C4-2B (cell line): ENCODE data around the gene EEIG1.

Source experiments
- H3K27ac ChIP-seq: fragments of 450-650 bp; 2 replicates; pipeline ENCODE4 v1.5.1; 2017
- CTCF ChIP-seq: fragments of 450-650 bp; conservative IDR thresholded peaks from 2 replicates; pipeline ENCODE4 v1.5.1; 2017; ENCODE audit warnings: mild to moderate bottlenecking
- ZFX ChIP-seq: fragments of 450-650 bp; IDR thresholded peaks from 2 replicates; pipeline ENCODE4 v1.6.1; 2017

Gene EEIG1

GRCh38 chr9:128007566-128008138 is 26.9 kb upstream of the EEIG1 start:
- TF ChIP-seq CTCF: no peak
- TF ChIP-seq ZFX: no peak
- H3K27ac ChIP-seq: peak overlapping the region; percentile 88

DNA sequence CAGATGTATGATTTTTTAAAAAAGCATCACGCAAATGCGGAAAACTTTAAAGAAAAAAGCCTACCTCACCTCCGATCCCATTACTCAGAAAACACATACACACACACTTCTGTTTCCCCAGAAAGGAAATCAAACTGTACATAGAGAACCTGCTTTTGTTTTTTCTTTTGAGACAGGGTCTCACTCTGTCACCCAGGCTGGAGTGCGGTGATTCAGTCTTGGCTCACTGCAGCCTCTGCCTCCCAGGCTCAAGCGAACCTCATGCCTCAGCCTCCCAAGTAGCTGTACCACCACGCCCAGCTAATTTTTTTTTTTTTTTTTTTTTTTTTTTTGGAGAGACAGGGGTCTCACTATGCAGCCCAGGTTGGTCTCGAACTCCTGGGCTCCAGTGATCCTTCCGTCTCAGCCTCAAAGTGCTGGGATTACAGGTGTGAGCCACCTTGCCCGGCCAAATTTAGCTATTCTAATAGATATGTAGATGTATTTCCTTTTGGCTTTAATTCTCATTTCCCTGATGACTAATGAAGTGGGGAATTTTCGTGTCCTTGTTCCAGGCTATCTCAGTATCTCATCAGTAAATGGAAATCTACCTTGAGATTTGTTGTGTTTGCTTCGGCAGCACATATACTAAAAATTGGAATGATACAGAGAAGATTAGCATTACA is 25.7 kb upstream of the EEIG1 start:
- no peak for TF ChIP-seq CTCF

GRCh38 chr9:128005923-128006322 is 25.1 kb upstream of the EEIG1 start:
- no peak for TF ChIP-seq CTCF
- TF ChIP-seq ZFX: no peak

More for the DNA sequence above, 25.7 kb upstream of the EEIG1 start:
- peak overlapping the region; percentile 88 for H3K27ac ChIP-seq

GRCh38 chr9:128003966-128004604 is 23.3 kb upstream of the EEIG1 start:
- no peak overlapping the region for H3K27ac ChIP-seq
- TF ChIP-seq CTCF (no peak), ZFX (no peak)

More at GRCh38 chr9:128005923-128006322, 25.1 kb upstream of the EEIG1 start:
- H3K27ac ChIP-seq: peak overlapping the region; percentile 88

DNA sequence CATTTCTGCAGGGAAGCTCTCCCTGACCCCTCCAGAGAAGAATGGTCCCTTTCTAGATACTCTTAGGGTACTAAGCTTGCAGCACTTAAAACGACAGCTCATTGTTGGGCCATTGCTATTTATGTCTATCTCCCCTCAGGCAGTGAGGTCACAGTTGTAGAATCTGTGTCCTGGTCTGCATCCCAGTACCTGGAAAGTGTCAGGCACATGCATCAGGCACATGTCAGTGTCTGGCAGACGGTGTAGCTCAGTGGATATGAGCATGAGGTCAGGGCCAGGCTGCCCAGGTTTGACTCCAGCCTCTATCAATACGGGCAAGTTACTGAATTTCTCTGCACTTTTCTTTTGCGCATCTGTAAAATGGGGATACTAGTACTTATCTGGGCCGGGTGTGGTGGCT is 22.2 kb upstream of the EEIG1 start:
- no peak overlapping the region for H3K27ac ChIP-seq
- no peak for TF ChIP-seq ZFX
- TF ChIP-seq CTCF: no peak

DNA sequence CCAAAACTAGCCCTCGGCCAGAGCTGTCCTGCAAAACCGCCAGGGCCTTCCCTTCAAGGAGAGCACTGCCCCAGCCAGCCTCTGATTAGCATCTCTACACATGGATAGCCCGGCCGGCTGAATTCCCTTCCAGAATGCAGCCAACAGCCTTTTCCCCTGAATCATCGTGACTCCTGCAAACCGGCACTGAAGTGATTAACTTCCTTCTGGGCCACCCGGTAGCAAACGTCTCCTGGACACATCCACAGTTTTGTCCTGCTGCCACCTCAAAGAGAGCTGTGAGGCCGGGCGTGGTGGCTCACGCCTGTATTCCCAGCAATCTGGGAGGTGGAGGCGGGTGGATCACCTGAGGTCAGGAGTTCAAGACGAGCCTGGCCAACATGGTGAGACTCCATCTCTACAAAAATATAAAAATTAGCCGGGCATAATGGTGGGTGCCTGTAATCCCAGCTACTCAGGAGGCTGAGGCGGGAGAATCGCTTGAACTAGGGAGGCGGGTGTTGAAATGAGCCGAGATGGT is 21.1 kb upstream of the EEIG1 start:
- H3K27ac ChIP-seq: no peak overlapping the region
- TF ChIP-seq ZFX: no peak
- no peak for TF ChIP-seq CTCF

DNA sequence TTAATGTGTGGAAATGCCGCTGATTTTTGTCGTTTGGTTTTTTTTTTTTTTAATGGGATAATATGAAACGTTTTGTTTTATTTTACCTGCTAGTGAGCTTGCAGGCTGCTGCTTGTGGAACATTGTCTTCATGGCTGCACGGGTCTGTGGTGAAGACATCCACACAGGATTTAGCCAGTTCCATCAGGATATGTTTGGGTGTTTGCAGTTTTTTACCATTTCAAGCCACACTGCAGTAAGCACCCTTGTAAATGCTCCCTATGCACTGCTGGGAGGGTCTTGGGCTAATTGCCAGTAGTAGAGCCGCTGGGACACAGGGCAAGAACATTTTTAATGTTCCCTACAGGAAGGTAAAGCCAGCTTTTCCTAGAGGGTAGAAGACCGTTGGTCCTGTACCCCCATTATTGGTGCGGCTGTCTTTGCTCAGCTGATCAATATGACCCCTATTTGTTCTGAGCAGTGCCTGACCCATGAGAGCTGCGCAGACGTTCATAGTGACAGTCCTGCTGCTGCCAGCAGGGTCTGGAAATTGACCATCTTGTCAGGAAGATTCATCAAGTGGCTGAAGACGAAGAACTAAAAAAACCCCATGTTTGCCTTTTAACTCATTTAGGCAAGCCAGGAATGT is 20.5 kb upstream of the EEIG1 start:
- no peak for TF ChIP-seq CTCF
- no peak for TF ChIP-seq ZFX
- H3K27ac ChIP-seq: no peak overlapping the region
